Calu3 (cell line): ENCODE data around the gene PDCD2L. TPM values are rescaled to one million over a fixed set of nuclear protein-coding genes. Genes with fewer than 3 reads are reported as not detected.

Source experiments
- Bru-seq: library from RNA; stranded (reverse); fragments of 400-500 nt; gene quantifications from one replicate; lab custom pipeline; 2021; lab: Mats Ljungman, UMichigan
- BruChase-seq, 2 experiments: library from RNA; stranded (reverse); fragments of 400-500 nt; gene quantifications; one replicate each; lab custom pipeline; 2021; lab: Mats Ljungman, UMichigan
- BruUV-seq: library from RNA; stranded (reverse); fragments of 400-500 nt; replicated peaks from 2 replicates; lab custom pipeline; 2021; lab: Mats Ljungman, UMichigan
- CTCF ChIA-PET: fragments of 300-600 bp; sonication (Branson Sonifier 250); formaldehyde crosslinking; loops from one replicate; lab custom pipeline; 2022; ENCODE audit warnings: antibody characterized with exemption; lab: Charles Lee
- DNase-seq: peaks from one replicate; pipeline ENCODE4 v3.0.0; 2022
- H3K27ac Mint-ChIP-seq: one replicate; pipeline ENCODE4 v1.8.0; 2022; ENCODE audit warnings: mixed read lengths; ENCODE audit not compliant: unreplicated experiment
- H3K27me3 Mint-ChIP-seq: one replicate; pipeline ENCODE4 v1.8.0; 2022; ENCODE audit warnings: mixed read lengths; ENCODE audit not compliant: unreplicated experiment
- H3K36me3 Mint-ChIP-seq: one replicate; pipeline ENCODE4 v1.8.0; 2022; ENCODE audit warnings: mild to moderate bottlenecking, moderate library complexity, mixed read lengths; ENCODE audit not compliant: insufficient read depth, unreplicated experiment
- H3K4me1 Mint-ChIP-seq: one replicate; pipeline ENCODE4 v1.8.0; 2022; ENCODE audit warnings: mild to moderate bottlenecking, low read depth, mixed read lengths; ENCODE audit not compliant: unreplicated experiment
- H3K4me3 Mint-ChIP-seq: one replicate; pipeline ENCODE4 v1.8.0; 2022; ENCODE audit warnings: mild to moderate bottlenecking, low read depth, moderate library complexity, mixed read lengths; ENCODE audit not compliant: unreplicated experiment
- H3K9me3 Mint-ChIP-seq: one replicate; pipeline ENCODE4 v1.8.0; 2022; ENCODE audit warnings: low read depth, mixed read lengths; ENCODE audit not compliant: unreplicated experiment
- intact Hi-C: fragments of 100-400 bp; cut with micrococcal nuclease; formaldehyde crosslinking; loops from one replicate; pipeline ENCODE4 v1.10.0; 2022; ENCODE audit not compliant: unreplicated experiment
- long read RNA-seq: library from polyadenylated mRNA; stranded (forward); transcript quantifications from one replicate; pipeline ENCODE4 v2.0.0, GENCODE V29; 2022
- total RNA-seq: library from RNA; stranded (reverse); gene quantifications from 2 replicates; pipeline ENCODE4 v1.2.3, GENCODE V29; 2022
- TF ChIP-seq, protein P1 (sequence below): fragments of 200-600 bp; IDR thresholded peaks from one replicate; pipeline ENCODE4 v1.8.0; 2022; ENCODE audit warnings: antibody characterized with exemption; ENCODE audit not compliant: unreplicated experiment

PDCD2L gene, protein sequence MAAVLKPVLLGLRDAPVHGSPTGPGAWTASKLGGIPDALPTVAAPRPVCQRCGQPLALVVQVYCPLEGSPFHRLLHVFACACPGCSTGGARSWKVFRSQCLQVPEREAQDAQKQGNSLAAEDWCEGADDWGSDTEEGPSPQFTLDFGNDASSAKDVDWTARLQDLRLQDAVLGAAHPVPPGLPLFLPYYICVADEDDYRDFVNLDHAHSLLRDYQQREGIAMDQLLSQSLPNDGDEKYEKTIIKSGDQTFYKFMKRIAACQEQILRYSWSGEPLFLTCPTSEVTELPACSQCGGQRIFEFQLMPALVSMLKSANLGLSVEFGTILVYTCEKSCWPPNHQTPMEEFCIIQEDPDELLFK
- 29.3 and 35.7 TPM in 2 replicates for total RNA-seq
- Bru-seq, nascent RNA = percentile 73 among the genes with signal in this experiment
- BruChase-seq, experiment 1, labeled RNA remaining after a 6-hour chase = percentile 64 among the genes with signal in this experiment
- percentile 62 among the genes with signal in this experiment for BruChase-seq, experiment 2, labeled RNA remaining after a 2-hour chase
- long read RNA-seq, transcript PDCD2L-201 (7 exons, 1,171 nt) = major isoform, 13 of 17 reads
- long read RNA-seq, partial matches to known transcripts = 0 of 17 reads
- long read RNA-seq, other reads (novel, unspliced or antisense) = 1 of 17 reads

GRCh38 chr19:34404109-34404909 is at the start of gene PDCD2L:
TSS of gene PDCD2L (plus strand) at chr19:34404399. CDS start at chr19:34404431, 32 bp downstream.
- Mint-ChIP-seq H3K4me1 (peaks cover 13% of the 10 kb centered on the region), H3K27me3 (no peaks in the 10 kb centered on the region), H3K36me3 (peaks cover 44% of the 10 kb centered on the region), H3K27ac (peak within 1 kb of the TSS; percentile 74), H3K4me3 (peak within 1 kb of the TSS; percentile 99), H3K9me3 (no peaks in the 10 kb centered on the region)
- intact Hi-C loops = no loop called here
- CTCF ChIA-PET = interaction anchor here (0.6 to 0.7 kb wide), 3 partner anchors 11 to 591 kb away, joined by 4 to 9 read pairs (median 8); no protein-coding TSS in a partner anchor
- TF ChIP-seq, protein P1, sequence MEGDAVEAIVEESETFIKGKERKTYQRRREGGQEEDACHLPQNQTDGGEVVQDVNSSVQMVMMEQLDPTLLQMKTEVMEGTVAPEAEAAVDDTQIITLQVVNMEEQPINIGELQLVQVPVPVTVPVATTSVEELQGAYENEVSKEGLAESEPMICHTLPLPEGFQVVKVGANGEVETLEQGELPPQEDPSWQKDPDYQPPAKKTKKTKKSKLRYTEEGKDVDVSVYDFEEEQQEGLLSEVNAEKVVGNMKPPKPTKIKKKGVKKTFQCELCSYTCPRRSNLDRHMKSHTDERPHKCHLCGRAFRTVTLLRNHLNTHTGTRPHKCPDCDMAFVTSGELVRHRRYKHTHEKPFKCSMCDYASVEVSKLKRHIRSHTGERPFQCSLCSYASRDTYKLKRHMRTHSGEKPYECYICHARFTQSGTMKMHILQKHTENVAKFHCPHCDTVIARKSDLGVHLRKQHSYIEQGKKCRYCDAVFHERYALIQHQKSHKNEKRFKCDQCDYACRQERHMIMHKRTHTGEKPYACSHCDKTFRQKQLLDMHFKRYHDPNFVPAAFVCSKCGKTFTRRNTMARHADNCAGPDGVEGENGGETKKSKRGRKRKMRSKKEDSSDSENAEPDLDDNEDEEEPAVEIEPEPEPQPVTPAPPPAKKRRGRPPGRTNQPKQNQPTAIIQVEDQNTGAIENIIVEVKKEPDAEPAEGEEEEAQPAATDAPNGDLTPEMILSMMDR = no peak
- DNase-seq = peak; percentile 94
- BruUV-seq = TSS peak; percentile 20

DNA sequence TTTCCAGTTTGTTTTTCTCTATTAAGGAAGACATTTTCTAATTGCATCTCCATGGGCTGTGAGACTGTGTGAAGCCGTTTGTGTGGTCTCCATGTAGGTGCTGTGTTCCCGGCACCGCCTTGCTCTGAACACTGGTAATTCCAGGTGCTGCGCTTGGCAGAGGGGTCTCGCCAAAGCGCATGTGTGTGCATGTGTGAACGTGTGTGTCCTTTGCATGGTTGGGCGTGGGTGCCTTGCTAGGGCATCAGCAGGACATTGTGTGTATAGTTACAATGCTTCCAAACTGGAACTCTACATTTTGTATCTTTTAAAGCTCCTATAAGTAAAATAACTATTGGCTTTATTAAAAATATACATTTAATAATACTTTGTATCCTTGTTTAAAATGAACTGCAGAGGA is 49.0 kb upstream of the PDCD2L start:
- Mint-ChIP-seq H3K36me3 (peaks cover 52% of the 10 kb centered on the region), H3K27me3 (no peaks in the 10 kb centered on the region), H3K4me1 (peaks cover 25% of the 10 kb centered on the region), H3K4me3 (no peak overlapping the region), H3K9me3 (no peaks in the 10 kb centered on the region), H3K27ac (no peak overlapping the region)
- TF ChIP-seq, protein P1 = no peak
- no TSS peak for BruUV-seq
- no peak for DNase-seq
- intact Hi-C loops = no loop called here
- CTCF ChIA-PET = no interaction called here

DNA sequence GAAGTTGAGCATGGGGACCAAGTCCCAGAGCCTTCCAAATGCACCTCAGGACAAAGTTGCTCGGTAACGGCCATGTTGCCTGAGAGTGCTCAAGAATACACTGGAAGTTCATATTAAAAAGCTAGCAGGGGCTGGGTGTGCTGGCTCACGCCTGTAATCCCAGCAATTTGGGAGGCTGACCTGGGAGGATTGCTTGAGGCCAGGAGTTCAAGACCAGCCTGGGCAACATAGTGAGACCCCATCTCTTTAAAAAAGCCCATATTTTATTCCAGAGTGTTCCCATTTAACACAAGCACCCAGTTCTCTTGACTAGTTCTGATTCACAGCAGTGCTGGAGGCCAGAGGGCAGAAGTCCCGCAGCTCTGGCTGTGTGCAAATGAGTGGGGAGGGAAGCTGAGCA is 47.3 kb upstream of the PDCD2L start:
- no peak overlapping the region for H3K27ac Mint-ChIP-seq
- peaks cover 52% of the 10 kb centered on the region for H3K36me3 Mint-ChIP-seq

More for the DNA sequence above, 47.3 kb upstream of the PDCD2L start:
- intact Hi-C loops = no loop called here
- peaks cover 18% of the 10 kb centered on the region for H3K4me1 Mint-ChIP-seq
- no peaks in the 10 kb centered on the region for H3K9me3 Mint-ChIP-seq
- no TSS peak for BruUV-seq
- CTCF ChIA-PET = interaction anchor here (0.5 kb wide), 1 partner anchor 104 kb away, joined by 3 read pairs; no protein-coding TSS in a partner anchor
- TF ChIP-seq, protein P1 = no peak
- no peaks in the 10 kb centered on the region for H3K27me3 Mint-ChIP-seq
- no peak for DNase-seq
- H3K4me3 Mint-ChIP-seq = no peak overlapping the region
